Measurements from ENCODE around the gene CARMIL3. TPM values are rescaled to one million over a fixed set of nuclear protein-coding genes. Genes with fewer than 3 reads are reported as not detected.

The CARMIL3 gene
- total RNA-seq, 1 experiment from 2014 or later, result 0.71 TPM

DNA sequence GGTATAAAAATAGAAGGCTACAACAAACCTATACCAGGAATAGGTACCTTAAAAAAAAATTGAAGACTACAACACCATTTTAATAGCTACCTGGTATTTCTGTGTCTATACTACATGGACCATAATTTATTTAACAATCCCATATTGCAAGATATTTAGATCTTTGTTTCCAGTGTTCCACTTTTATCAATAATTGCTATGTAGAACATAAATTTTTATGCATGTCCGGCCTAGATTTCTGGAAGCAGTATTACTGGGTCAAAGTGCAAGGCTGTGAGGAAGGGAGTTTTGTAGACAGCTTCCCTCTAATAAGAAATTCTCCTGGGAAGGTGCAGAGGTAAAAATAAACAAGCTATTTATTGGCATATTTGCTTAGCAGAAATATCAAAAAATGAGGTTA, 58.7 kb downstream of the CARMIL3 start:
- Histone ChIP-seq H3K4me2 (ENCODE audit: low read length) (no peak overlapping the region), H3K36me3 (ENCODE audit: control insufficient read depth in 1 of 2, insufficient read depth in 2 of 2, low read length in 2 of 2) (no peaks in the 10 kb centered on the region), H3K27me3 (ENCODE audit: insufficient read depth, low read length) (no peaks in the 10 kb centered on the region), H3K9ac (ENCODE audit: low read length) (no peak overlapping the region), H2AFZ (ENCODE audit: low read depth, low read length, poor library complexity, severe bottlenecking) (no peak overlapping the region), H3K9me2 (ENCODE audit: insufficient read depth) (no peaks in the 10 kb centered on the region), H3K4me3 (replicated peaks in 1 of 2; ENCODE audit: low read depth in 1 of 2, low read length in 2 of 2) (no peak overlapping the region), H3K9me3 (ENCODE audit: control insufficient read depth in 1 of 2, insufficient read depth in 1 of 2, low read depth in 1 of 2, low read length in 2 of 2) (no peaks in the 10 kb centered on the region; a peak in 1 of 4 replicates), H3K79me2 (ENCODE audit: insufficient read depth, low read length) (peaks cover 2% of the 10 kb centered on the region; the same call in 1 of the 2 replicates), H4K20me1 (ENCODE audit: insufficient read depth) (no peaks in the 10 kb centered on the region), H3K4me1 (ENCODE audit: control insufficient read depth in 1 of 2, insufficient read depth in 2 of 2, low read length in 2 of 2) (peaks cover 2 to 19% of the 10 kb centered on the region in 2 experiments; a peak in 3 of 4 replicates), H3K27ac (ENCODE audit: low read depth, low read length) (no peak overlapping the region)
- RAD21 ChIA-PET (ENCODE audit: low non-redundant PET in 1 of 2, low total read pairs in 2 of 2, uncharacterized antibody in 2 of 2, unreplicated experiment in 2 of 2), result interaction anchor here in 1 of 2 experiments (0.6 kb wide), 1 partner anchor 164 kb away, joined by 4 read pairs; no protein-coding TSS in a partner anchor
- no TSS peak for BruUV-seq (replicated peaks)
- DNase-seq (ENCODE audit: low read depth, low spot score) (no peak), ATAC-seq (no peak)
- intact Hi-C loops (cut with micrococcal nuclease), result loop anchor here (5.0 kb wide), 1 partner anchor 102 kb away; the partner anchor contains the start of gene CHMP4A
- POLR2A ChIA-PET, result interaction anchor here (1.2 to 1.9 kb wide), 3 partner anchors 15 to 31 kb away, joined by 4 to 5 read pairs (median 5); partner anchors contain the start of genes EMC9 and PCK2
- TF ChIP-seq ZNF274 (IDR thresholded peaks at IDR 0.05; ENCODE audit: low read depth, low read length) (no peak), SRF (IDR thresholded peaks at IDR 0.05; ENCODE audit: low read depth) (no peak), POLR2A (IDR thresholded peaks at IDR 0.05; ENCODE audit: borderline replicate concordance, extremely low read depth, insufficient read depth, insufficient read length) (no peak), FOSL1 (IDR thresholded peaks at IDR 0.05; ENCODE audit: low read depth) (no peak), EZH2 (IDR thresholded peaks at IDR 0.05) (no peak), EGR1 (IDR thresholded peaks at IDR 0.05; ENCODE audit: low read depth) (no peak), CBX3 (IDR thresholded peaks at IDR 0.05; ENCODE audit: low read depth) (no peak)
- TF ChIP-seq, protein P1, sequence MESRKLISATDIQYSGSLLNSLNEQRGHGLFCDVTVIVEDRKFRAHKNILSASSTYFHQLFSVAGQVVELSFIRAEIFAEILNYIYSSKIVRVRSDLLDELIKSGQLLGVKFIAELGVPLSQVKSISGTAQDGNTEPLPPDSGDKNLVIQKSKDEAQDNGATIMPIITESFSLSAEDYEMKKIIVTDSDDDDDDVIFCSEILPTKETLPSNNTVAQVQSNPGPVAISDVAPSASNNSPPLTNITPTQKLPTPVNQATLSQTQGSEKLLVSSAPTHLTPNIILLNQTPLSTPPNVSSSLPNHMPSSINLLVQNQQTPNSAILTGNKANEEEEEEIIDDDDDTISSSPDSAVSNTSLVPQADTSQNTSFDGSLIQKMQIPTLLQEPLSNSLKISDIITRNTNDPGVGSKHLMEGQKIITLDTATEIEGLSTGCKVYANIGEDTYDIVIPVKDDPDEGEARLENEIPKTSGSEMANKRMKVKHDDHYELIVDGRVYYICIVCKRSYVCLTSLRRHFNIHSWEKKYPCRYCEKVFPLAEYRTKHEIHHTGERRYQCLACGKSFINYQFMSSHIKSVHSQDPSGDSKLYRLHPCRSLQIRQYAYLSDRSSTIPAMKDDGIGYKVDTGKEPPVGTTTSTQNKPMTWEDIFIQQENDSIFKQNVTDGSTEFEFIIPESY (IDR thresholded peaks at IDR 0.05; ENCODE audit: extremely low read depth, insufficient replicate concordance, low read length), result no peak
- TF ChIP-seq, protein P2, sequence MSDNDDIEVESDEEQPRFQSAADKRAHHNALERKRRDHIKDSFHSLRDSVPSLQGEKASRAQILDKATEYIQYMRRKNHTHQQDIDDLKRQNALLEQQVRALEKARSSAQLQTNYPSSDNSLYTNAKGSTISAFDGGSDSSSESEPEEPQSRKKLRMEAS (IDR thresholded peaks at IDR 0.05), result no peak
- TF ChIP-seq, protein P3, sequence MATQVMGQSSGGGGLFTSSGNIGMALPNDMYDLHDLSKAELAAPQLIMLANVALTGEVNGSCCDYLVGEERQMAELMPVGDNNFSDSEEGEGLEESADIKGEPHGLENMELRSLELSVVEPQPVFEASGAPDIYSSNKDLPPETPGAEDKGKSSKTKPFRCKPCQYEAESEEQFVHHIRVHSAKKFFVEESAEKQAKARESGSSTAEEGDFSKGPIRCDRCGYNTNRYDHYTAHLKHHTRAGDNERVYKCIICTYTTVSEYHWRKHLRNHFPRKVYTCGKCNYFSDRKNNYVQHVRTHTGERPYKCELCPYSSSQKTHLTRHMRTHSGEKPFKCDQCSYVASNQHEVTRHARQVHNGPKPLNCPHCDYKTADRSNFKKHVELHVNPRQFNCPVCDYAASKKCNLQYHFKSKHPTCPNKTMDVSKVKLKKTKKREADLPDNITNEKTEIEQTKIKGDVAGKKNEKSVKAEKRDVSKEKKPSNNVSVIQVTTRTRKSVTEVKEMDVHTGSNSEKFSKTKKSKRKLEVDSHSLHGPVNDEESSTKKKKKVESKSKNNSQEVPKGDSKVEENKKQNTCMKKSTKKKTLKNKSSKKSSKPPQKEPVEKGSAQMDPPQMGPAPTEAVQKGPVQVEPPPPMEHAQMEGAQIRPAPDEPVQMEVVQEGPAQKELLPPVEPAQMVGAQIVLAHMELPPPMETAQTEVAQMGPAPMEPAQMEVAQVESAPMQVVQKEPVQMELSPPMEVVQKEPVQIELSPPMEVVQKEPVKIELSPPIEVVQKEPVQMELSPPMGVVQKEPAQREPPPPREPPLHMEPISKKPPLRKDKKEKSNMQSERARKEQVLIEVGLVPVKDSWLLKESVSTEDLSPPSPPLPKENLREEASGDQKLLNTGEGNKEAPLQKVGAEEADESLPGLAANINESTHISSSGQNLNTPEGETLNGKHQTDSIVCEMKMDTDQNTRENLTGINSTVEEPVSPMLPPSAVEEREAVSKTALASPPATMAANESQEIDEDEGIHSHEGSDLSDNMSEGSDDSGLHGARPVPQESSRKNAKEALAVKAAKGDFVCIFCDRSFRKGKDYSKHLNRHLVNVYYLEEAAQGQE (IDR thresholded peaks at IDR 0.05; ENCODE audit: low read depth), result no peak
- CTCF ChIA-PET, result interaction anchor here (0.9 to 5.5 kb wide), 5 partner anchors 18 to 186 kb away, joined by 3 to 116 read pairs (median 6); partner anchors contain the start of genes IRF9 and PCK2

All from HCT116 (cell line).